Measurements from ENCODE around the gene SEMA7A. TPM values are rescaled to one million over a fixed set of nuclear protein-coding genes. Genes with fewer than 3 reads are reported as not detected.

SEMA7A gene
- total RNA-seq, 6 experiments from 2014 or later = 115 to 196 (median 129) TPM

GRCh38 chr15:74449095-74449494 is 15.3 kb upstream of the SEMA7A start:
- DNase-seq = no peak
- TF ChIP-seq, protein P1, sequence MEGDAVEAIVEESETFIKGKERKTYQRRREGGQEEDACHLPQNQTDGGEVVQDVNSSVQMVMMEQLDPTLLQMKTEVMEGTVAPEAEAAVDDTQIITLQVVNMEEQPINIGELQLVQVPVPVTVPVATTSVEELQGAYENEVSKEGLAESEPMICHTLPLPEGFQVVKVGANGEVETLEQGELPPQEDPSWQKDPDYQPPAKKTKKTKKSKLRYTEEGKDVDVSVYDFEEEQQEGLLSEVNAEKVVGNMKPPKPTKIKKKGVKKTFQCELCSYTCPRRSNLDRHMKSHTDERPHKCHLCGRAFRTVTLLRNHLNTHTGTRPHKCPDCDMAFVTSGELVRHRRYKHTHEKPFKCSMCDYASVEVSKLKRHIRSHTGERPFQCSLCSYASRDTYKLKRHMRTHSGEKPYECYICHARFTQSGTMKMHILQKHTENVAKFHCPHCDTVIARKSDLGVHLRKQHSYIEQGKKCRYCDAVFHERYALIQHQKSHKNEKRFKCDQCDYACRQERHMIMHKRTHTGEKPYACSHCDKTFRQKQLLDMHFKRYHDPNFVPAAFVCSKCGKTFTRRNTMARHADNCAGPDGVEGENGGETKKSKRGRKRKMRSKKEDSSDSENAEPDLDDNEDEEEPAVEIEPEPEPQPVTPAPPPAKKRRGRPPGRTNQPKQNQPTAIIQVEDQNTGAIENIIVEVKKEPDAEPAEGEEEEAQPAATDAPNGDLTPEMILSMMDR (IDR thresholded peaks at IDR 0.05) = no peak
- Mint-ChIP-seq H3K27me3 (ENCODE audit: insufficient read depth) (no peaks in the 10 kb centered on the region; the same call in 1 of the 2 replicates), H3K4me1 (ENCODE audit: low read depth) (no peaks in the 10 kb centered on the region), H3K4me3 (no peak overlapping the region), H3K9me3 (no peaks in the 10 kb centered on the region), H3K27ac (no peak overlapping the region), H3K36me3 (ENCODE audit: low read depth) (peaks cover 23% of the 10 kb centered on the region)

DNA sequence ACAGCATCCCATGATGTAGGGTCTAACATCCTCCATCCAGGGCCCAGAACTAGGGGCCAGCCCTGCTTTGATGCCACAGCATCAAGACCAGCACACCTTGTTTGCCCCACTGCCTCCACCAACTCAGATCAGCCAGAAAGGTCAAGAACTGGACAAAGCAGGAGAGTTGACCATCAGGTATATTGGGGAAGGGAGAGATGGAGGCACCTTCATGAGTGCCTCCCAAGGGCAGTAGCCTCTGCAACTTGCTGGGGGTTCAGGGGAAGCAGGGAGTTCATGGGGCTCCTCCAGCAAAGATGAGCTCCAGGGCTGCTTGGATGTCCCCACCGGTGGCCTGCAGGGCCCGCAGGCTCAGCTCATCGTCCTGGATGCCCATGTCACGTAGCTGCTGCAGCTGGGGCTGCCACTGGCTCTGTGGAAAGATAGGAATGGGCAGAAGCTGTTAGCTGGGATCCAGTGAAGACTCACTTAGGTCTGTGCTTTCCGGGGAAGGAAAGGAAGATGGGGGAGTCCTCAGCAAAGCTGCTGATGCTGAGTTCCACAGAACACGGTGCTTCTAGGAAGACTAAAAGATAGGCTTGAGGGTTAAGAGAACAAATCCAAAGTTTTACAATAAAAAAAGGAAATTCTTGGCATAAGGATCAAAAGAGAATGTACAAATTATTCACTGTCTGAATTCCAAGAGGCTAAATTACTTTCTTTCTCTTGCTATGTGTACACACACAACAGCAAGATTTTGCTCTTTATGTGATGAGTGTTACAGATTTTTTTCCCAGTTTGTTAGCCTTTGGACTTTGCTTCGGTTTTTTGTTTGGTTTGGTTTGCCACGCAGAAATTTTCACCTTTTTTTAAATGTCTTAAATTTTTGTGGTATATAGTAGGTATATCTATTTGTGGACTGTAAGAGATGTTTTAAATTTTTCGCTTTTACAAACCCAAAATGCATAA is 12.3 kb upstream of the SEMA7A start:
- peaks cover 3% of the 10 kb centered on the region for H3K27me3 Mint-ChIP-seq (ENCODE audit: insufficient read depth)
- H3K4me3 Mint-ChIP-seq = no peak overlapping the region
- peaks cover 18% of the 10 kb centered on the region for H3K4me1 Mint-ChIP-seq (ENCODE audit: low read depth)
- DNase-seq = no peak
- no peak overlapping the region for H3K27ac Mint-ChIP-seq
- H3K36me3 Mint-ChIP-seq (ENCODE audit: low read depth) = peaks cover 14% of the 10 kb centered on the region
- H3K9me3 Mint-ChIP-seq = no peaks in the 10 kb centered on the region
- TF ChIP-seq, protein P1 (IDR thresholded peaks at IDR 0.05) = no peak

DNA sequence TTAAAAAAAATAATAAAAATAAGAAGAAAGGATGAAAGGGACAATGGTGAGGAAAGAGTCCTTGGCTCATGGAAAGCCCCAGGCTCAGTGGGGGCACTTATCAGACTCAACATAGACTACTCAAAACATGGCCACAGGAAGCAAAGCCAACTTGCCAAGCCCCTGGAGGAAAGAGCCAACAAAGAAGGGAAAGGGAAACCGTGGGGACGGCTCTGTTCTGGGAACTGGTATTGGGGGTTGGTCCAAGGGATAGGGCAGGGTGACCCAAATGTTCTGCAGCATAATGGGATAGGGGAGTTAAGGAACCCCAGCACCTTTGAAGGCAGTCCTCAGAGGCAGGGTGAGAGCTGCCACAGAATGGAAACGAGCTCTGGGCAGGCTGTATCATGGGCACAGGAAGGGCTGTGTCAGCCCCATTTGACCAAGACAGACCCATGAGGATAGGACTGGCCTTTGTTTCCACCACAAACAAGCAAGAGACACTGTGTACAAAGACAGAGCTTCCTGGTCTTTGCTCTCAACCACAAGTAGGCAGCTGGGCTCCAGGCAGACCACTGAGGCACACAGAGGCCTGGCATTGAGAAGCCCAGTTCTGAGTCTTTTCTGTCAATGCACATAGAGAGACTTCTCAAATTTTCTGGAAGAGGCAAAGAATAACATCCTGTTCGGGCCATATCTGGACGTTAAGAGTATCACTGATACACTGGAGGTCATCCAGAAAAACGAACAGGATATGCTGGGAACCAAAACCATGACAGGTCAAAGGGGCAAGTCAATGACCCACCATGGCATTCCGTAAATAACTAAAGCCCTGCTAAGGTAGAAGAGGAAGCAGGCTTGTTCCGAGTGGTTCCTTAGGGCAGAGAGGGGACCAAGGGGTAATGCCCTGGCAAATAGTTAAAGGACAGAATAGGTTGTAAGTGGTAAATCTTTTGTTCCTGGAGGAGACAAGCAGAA is 10.6 kb upstream of the SEMA7A start:
- Mint-ChIP-seq H3K27me3 (ENCODE audit: insufficient read depth) (peaks cover 3% of the 10 kb centered on the region), H3K4me3 (no peak overlapping the region), H3K36me3 (ENCODE audit: low read depth) (peaks cover 13% of the 10 kb centered on the region), H3K27ac (no peak overlapping the region), H3K9me3 (no peaks in the 10 kb centered on the region), H3K4me1 (ENCODE audit: low read depth) (peaks cover 18% of the 10 kb centered on the region)
- TF ChIP-seq, protein P1 (IDR thresholded peaks at IDR 0.05) = no peak
- no peak for DNase-seq

DNA sequence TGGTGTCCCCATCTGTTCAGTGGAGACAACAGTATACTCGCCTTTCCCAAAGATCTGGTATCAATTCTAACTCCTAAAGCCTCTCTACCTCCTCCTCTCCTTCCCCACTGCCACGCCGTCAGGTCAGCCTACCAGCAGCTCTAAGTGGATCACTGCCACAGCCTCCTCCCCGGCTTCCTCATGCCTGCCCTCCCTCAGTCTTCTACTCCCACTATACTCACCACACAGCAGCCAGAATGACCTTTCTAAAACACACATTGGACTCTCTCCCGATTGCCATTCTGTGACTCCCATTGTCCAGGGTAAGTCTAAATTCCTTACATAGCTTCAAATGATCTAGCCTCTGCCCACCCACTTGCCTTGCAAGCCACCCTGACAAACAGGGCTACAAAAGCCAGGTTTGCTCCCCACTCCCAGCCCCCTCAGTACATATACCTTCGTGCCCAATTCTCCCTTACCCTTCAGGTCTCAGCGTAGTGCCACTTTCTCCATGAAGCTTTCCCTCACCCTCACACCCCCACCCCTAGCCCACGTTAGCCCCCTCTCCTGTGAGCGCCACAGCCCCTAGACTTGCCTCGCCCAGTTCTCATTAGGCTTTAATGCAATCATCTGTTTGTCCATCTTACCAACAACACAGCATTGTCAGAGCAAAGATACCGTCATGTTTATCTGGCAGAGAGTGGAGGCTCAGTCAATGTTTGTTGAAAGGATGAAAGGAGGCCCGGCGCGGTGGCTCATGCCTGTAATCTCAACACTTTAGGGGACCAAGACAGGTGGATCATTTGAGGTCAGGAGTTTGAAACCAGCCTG is 9.5 kb upstream of the SEMA7A start:
- DNase-seq = no peak
- Mint-ChIP-seq H3K4me3 (peak overlapping the region; percentile 5; the same call in 1 of the 2 replicates), H3K36me3 (ENCODE audit: low read depth) (peaks cover 10% of the 10 kb centered on the region), H3K9me3 (no peaks in the 10 kb centered on the region), H3K27ac (peak overlapping the region; percentile 68), H3K4me1 (ENCODE audit: low read depth) (peaks cover 26% of the 10 kb centered on the region), H3K27me3 (ENCODE audit: insufficient read depth) (peaks cover 3% of the 10 kb centered on the region)
- TF ChIP-seq, protein P1 (IDR thresholded peaks at IDR 0.05) = no peak

GRCh38 chr15:74442604-74443003 is 8.8 kb upstream of the SEMA7A start:
- TF ChIP-seq, protein P1 (IDR thresholded peaks at IDR 0.05) = no peak
- H3K4me1 Mint-ChIP-seq (ENCODE audit: low read depth) = peaks cover 28% of the 10 kb centered on the region
- H3K36me3 Mint-ChIP-seq (ENCODE audit: low read depth) = 0 out of 2 replicates have a peak, but pooled peaks cover 5% of the 10 kb centered on the region
- peaks cover 3% of the 10 kb centered on the region for H3K27me3 Mint-ChIP-seq (ENCODE audit: insufficient read depth)
- H3K9me3 Mint-ChIP-seq = no peaks in the 10 kb centered on the region
- no peak overlapping the region for H3K27ac Mint-ChIP-seq
- no peak for DNase-seq
- H3K4me3 Mint-ChIP-seq = no peak overlapping the region

Measured in HFFc6 (cell line).